Activated CD4-positive, alpha-beta T cell treated with anti-CD3 and anti-CD28 coated beads, Interleukin-2, amount 50 U/mL, for 1 hour (primary cell): ENCODE results near the gene SPOCK1.
"Not testable (repeated sequence)": the region's sequence is repeated elsewhere in the genome, so short reads cannot be mapped to it uniquely, and the experiment has no call there.

Source experiments
- DNase-seq: peaks from one replicate; pipeline ENCODE4 v3.0.0-alpha.2; 2020

The SPOCK1 gene

DNA sequence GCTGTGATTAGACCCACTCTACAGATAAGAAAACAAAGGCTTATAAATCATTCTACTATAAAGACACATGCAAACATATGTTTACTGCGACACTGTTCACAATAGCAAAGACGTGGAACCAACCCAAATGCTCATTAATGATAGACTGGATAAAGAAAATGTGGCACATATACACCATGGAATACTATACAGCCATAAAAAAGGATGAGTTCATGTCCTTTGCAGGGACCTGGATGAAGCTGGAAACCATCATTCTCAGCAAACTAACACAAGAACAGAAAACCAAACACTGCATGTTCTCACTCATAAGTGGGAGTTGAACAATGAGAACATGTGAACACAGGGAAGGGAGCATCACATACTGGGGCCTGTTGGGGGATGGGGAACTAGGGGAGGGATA, 240.0 kb downstream of the SPOCK1 start:
- not testable (repeated sequence) for DNase-seq

GRCh38 chr5:137254119-137255090, 244.7 kb downstream of the SPOCK1 start:
- no peak for DNase-seq

- no peak for DNase-seq
Observed at GRCh38 chr5:137252512-137252911, 246.6 kb downstream of the SPOCK1 start.

GRCh38 chr5:137250421-137250820, 248.7 kb downstream of the SPOCK1 start:
- DNase-seq = no peak

DNA sequence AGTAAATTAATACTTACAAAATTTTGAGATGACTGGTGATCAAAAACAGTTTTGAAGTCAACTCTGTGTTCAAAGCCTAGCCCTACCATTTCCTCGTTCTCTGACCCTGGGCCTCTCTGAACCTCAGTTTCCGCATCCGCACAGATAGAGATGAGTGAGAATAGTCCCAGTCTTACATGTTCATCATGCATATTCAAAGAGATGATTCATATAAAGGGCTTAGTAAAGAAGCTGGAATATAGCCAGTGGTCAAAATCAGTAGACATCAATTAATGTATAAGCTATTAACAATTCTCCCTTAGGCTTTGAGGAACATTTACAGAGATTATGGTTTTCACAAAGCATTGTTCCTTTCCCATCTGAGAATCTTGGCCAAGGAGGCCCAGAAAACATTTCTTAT, 250.6 kb downstream of the SPOCK1 start:
- DNase-seq = no peak

DNA sequence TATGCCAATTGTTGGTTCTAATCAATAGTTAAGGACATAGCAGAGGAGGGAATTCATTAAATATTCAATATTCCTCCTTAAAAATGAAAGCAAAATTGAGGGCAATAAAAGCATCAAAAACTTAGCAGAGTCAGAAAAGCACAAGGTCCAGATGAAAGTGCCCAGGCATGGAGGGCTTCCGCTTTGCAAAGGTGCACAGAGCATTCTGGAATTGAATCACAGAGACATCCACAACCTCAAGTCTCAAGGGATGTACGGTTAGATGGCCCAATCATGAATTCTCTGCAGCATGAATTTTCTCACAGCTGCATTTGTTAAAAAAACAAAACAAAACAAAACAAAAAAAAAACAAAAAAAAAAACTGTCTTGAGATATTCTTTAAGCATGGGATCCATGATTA, 253.7 kb downstream of the SPOCK1 start:
- no peak for DNase-seq

DNA sequence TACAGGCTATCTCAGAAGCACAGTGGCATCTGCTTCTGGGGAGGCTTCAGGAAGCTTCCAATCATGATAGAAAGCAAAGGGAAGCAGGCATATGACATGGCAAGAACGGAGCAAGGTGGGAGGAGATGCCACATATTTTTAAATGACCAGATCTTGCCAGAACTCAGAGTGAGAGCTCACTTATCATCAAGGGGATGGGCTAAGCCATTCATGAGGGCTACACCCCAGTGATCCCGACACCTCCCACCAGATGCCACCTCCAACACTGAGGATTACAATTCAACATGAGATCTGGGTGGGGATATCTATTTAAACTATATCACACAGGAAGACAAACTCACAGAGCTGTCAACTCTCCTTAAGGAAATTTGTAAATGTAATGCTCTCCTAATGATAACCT, 258.8 kb downstream of the SPOCK1 start:
- no peak for DNase-seq

GRCh38 chr5:137236849-137237507, 262.1 kb downstream of the SPOCK1 start:
- no peak for DNase-seq

DNA sequence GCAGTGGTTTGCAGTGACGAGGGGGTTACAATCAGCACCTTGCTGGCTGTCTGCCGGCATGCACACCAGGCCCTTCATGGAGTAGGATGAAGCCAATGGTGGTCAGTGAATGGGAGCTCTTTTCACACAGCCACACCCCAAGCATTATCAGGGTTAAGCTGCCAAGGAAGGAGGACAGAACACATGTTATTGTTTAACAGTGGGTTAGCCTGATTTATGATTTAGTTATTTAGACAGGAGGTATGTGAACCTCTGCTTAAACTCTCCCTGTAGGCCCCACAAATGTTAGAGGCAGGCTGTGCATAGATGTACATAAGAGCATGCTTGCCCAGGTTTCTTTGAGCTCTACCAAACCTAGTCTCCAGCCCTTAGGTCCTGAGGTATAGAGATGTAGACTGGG, 262.9 kb downstream of the SPOCK1 start:
- DNase-seq = no peak

DNA sequence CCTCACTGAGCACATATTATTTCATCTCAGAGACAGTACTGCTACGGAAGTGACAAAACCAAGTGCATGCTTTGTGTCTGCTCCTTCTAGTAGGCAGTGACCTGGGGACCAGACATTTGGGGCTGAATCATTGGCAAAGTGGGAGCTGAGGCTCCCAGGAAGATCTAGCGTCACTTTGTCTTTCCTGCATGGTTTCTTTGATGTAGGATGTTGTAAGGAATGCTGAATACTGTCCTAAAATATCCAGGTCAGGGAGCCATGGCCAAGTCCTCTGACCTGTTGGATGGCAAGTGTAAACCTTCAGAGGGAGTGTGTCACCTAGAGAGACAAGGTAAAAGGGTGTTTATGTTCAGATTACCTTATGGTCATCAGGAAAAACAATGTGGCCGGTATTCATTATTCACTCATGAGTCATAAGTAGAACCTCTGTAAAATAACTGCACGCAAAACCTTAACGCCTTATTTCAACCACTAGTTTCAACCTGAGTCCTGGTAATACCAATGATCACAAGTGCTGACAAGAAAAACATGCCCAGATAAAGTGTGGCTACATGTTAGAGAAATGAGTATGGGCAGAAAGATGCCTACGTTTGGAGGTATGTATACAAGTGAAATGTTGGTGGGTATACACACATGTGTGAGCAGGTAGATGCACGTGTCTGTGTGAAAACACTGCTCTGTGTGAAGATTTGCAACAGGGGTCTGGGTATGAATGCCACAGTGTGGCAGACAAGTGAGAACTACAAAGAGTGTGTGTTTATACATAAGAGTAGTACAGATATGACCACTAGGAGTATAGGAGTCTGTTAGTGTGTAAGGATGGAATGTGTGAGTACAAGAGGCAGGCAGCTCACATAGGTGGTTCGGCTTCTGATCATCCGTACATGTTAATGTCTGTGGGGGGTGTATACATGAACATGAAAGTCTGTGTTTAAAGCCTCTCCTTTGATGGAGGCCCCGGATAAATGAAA, 263.9 kb downstream of the SPOCK1 start:
- no peak for DNase-seq

GRCh38 chr5:137233726-137234125, 265.4 kb downstream of the SPOCK1 start:
- DNase-seq = no peak

GRCh38 chr5:137233304-137233703, 265.8 kb downstream of the SPOCK1 start:
- DNase-seq = not testable (repeated sequence)

DNA sequence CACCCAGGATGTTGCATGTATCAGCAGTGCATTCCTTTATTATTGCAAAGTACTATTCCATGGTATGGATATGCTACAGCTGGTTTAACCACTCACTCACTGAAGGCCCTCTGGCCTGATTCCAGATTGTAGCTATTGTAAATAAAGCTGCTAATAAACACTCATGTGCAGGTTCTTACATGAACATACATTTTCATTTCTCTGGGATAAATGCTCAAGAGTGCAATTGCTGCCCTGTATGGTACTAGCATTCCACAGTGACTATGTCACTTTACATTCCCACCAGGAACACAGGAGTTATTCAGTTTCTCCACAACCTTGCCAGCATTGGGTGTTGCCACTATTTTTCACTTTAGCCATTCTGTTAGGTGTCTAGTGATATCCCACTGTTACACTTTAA, 267.6 kb downstream of the SPOCK1 start:
- DNase-seq = no peak

GRCh38 chr5:137228816-137229215, 270.3 kb downstream of the SPOCK1 start:
- no peak for DNase-seq

DNA sequence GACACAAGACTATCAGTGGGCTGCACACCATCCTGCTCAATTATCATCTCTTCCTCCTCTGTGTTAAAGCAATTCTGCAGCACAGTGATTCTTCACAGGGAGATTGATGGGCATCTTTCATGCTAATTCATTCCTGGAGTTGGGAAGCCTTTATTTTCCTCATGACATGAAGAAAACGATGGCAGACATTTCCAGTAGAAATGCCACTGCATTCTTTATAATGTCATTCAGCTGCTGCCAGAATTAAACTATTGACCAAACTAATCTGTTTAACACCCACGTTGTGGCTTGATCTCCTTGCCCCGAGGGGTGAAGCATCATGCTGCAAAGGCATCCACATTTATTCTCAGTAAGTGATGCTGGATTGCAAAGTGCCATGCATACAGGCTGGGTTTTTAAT, 273.0 kb downstream of the SPOCK1 start:
- no peak for DNase-seq

- DNase-seq = no peak
Observed at GRCh38 chr5:137223324-137224295, 275.5 kb downstream of the SPOCK1 start.

- no peak for DNase-seq
Observed at GRCh38 chr5:137221943-137222342, 277.2 kb downstream of the SPOCK1 start.

- DNase-seq = no peak
Observed at GRCh38 chr5:137220523-137220927, 278.6 kb downstream of the SPOCK1 start.

DNA sequence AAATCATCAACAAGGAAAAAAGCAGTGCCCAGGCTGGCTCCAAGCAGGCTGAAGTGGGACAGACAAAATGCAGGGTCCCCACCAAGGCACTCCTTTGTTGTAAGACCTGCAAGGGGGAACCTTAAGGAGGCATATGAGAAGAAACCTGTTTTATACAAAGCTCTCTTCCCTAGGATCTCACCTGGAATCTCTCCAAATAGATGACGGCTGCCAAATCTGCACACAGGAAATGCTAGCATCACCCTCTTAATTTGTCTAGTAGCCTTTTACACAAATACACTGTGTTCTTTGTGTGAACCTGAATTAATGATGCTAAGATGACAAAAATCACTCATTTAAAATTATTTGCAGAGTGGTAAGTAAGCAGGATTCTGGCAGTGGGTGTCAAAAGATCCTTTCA, 280.2 kb downstream of the SPOCK1 start:
- DNase-seq = no peak

- no peak for DNase-seq
Observed at GRCh38 chr5:137218471-137218870, 280.7 kb downstream of the SPOCK1 start.

DNA sequence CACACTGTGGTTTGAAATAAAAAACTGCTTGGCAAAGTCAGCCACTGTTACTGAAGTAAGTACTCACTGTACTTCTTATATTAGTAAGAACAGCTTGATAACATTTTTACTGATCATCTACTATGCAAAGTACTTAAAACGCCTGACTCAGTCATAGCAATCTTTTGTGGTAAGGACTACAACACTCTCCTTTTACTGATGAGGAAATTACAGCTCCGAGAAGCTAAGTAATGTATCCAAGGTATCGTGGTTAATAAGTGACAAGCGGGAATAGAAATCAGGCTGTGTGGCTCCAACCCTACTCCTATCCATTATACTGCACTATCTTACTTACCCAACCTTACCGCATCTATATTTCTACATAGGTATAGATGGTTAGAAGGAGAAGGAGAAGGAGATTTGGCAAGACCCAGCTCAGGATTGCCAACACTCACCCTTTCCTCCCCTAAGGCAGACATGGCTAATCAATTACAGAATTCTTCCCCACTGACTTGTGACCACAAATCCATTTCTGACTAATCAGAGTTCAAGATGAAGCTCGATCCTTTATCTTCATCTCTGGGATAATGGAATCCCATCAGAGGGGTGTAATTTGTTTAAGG, 281.4 kb downstream of the SPOCK1 start:
- no peak for DNase-seq
